Measurements from ENCODE around the gene NUTF2. TPM values are rescaled to one million over a fixed set of nuclear protein-coding genes. Genes with fewer than 3 reads are reported as not detected.
"Not testable (repeated sequence)": the region's sequence is repeated elsewhere in the genome, so short reads cannot be mapped to it uniquely, and the experiment has no call there.

Gene NUTF2
- total and polyA plus RNA-seq, 9 donors: 35.9 to 105 (median 67.8) TPM

GRCh38 chr16:67828651-67829050, 18.1 kb upstream of the NUTF2 start:
- Histone ChIP-seq H3K36me3 (no peaks in the 10 kb centered on the region), H3K4me3 (no peak overlapping the region), H3K9me3 (no peaks in the 10 kb centered on the region), H3K4me1 (ENCODE audit: insufficient read depth) (peaks cover 4% of the 10 kb centered on the region), H3K27me3 (no peaks in the 10 kb centered on the region), H3K27ac (no peak overlapping the region)
- 88 to 93% (median 89%) methylated on average over 4 of the region's 4 CpGs for WGBS, 3 donors
- intact Hi-C loops (cut with DNase I): loop anchor here in 1 of 4 donors (10.0 kb wide), 1 partner anchor 206 kb away; no protein-coding TSS in a partner anchor
- no peak for DNase-seq
- no peak for TF ChIP-seq EP300 (IDR thresholded peaks at IDR 0.05)
- no peak for TF ChIP-seq CTCF (IDR thresholded peaks at IDR 0.05)
- TF ChIP-seq POLR2A (IDR thresholded peaks at IDR 0.05): no peak

GRCh38 chr16:67833030-67833414, 13.7 kb upstream of the NUTF2 start:
- 0 to 2% (median 2%) methylated on average over 3 of the region's 3 CpGs for WGBS, 3 donors
- Histone ChIP-seq H3K27me3 (no peaks in the 10 kb centered on the region), H3K9me3 (no peaks in the 10 kb centered on the region), H3K27ac (peak overlapping the region in 1 of 2 donors; percentile 59), H3K4me1 (ENCODE audit: insufficient read depth) (peaks cover 4% of the 10 kb centered on the region), H3K36me3 (no peaks in the 10 kb centered on the region), H3K4me3 (peak overlapping the region; percentile 52)
- intact Hi-C loops (cut with DNase I): no loop called here
- TF ChIP-seq POLR2A (IDR thresholded peaks at IDR 0.05) (no peak), CTCF (IDR thresholded peaks at IDR 0.05) (no peak), EP300 (IDR thresholded peaks at IDR 0.05) (no peak)
- DNase-seq: no peak

- Histone ChIP-seq H3K4me1 (ENCODE audit: insufficient read depth) (peaks cover 4% of the 10 kb centered on the region), H3K27me3 (no peaks in the 10 kb centered on the region), H3K27ac (peak overlapping the region in 1 of 2 donors; percentile 59), H3K36me3 (no peaks in the 10 kb centered on the region), H3K9me3 (no peaks in the 10 kb centered on the region), H3K4me3 (peak overlapping the region; percentile 52)
- intact Hi-C loops (cut with DNase I): no loop called here
- no peak for TF ChIP-seq EP300 (IDR thresholded peaks at IDR 0.05)
- peak; percentile 59 for TF ChIP-seq POLR2A (IDR thresholded peaks at IDR 0.05)
- DNase-seq: peak; percentile 90 to 96 (median 95)
- 0 to 1% (median 0%) methylated on average over 47 to 49 of the region's 49 CpGs for WGBS, 3 donors
Observed at GRCh38 chr16:67833415-67834241, 13.1 kb upstream of the NUTF2 start.

GRCh38 chr16:67834242-67834614, 12.5 kb upstream of the NUTF2 start:
- Histone ChIP-seq H3K36me3 (no peaks in the 10 kb centered on the region), H3K4me1 (ENCODE audit: insufficient read depth) (peaks cover 4% of the 10 kb centered on the region), H3K9me3 (no peaks in the 10 kb centered on the region), H3K27ac (peak overlapping the region in 1 of 2 donors; percentile 59), H3K4me3 (peak overlapping the region; percentile 52), H3K27me3 (no peaks in the 10 kb centered on the region)
- TF ChIP-seq POLR2A (IDR thresholded peaks at IDR 0.05) (no peak), CTCF (IDR thresholded peaks at IDR 0.05) (no peak), EP300 (IDR thresholded peaks at IDR 0.05) (no peak)
- WGBS, 3 donors: 75 to 80% (median 80%) methylated on average over 10 of the region's 10 CpGs
- no peak for DNase-seq
- intact Hi-C loops (cut with DNase I): no loop called here

- 89 to 97% (median 90%) methylated on average over 10 of the region's 10 CpGs for WGBS, 3 donors
Observed at GRCh38 chr16:67837190-67837589, 9.5 kb upstream of the NUTF2 start.

More at GRCh38 chr16:67837190-67837589, 9.5 kb upstream of the NUTF2 start:
- H3K36me3 ChIP-seq; intact Hi-C loops (cut with DNase I); H3K4me3 ChIP-seq; DNase-seq; H3K27me3 ChIP-seq; H3K9me3 ChIP-seq; H3K4me1 ChIP-seq (ENCODE audit: insufficient read depth); H3K27ac ChIP-seq: not testable (repeated sequence)
